ENCODE data around the gene LRRC71.

The LRRC71 gene

GRCh38 chr1:156884560-156885184, 35.8 kb upstream of the LRRC71 start:
- TF ChIP-seq CTCF (conservative IDR thresholded peaks at IDR 0.05; ENCODE audit: low read depth, low read length): no peak
- DNase-seq (ENCODE audit: low read depth): no peak
- no peak overlapping the region for H3K4me3 ChIP-seq (ENCODE audit: low read depth, low read length)

GRCh38 chr1:156885314-156885713, 35.1 kb upstream of the LRRC71 start:
- peak; percentile 52 for DNase-seq (ENCODE audit: low read depth)
- TF ChIP-seq CTCF (conservative IDR thresholded peaks at IDR 0.05; ENCODE audit: low read depth, low read length): no peak
- no peak overlapping the region for H3K4me3 ChIP-seq (ENCODE audit: low read depth, low read length)

- DNase-seq (ENCODE audit: low read depth): no peak
- H3K4me3 ChIP-seq (ENCODE audit: low read depth, low read length): no peak overlapping the region
- TF ChIP-seq CTCF (conservative IDR thresholded peaks at IDR 0.05; ENCODE audit: low read depth, low read length): no peak
Measured at GRCh38 chr1:156885880-156886355, 34.5 kb upstream of the LRRC71 start.

GRCh38 chr1:156886583-156887281, 33.7 kb upstream of the LRRC71 start:
- no peak for TF ChIP-seq CTCF (conservative IDR thresholded peaks at IDR 0.05; ENCODE audit: low read depth, low read length)
- no peak overlapping the region for H3K4me3 ChIP-seq (ENCODE audit: low read depth, low read length)
- no peak for DNase-seq (ENCODE audit: low read depth)

GRCh38 chr1:156887317-156887716, 33.1 kb upstream of the LRRC71 start:
- TF ChIP-seq CTCF (conservative IDR thresholded peaks at IDR 0.05; ENCODE audit: low read depth, low read length): no peak
- DNase-seq (ENCODE audit: low read depth): no peak
- H3K4me3 ChIP-seq (ENCODE audit: low read depth, low read length): no peak overlapping the region

- DNase-seq (ENCODE audit: low read depth): no peak
Measured at GRCh38 chr1:156887734-156888133, 32.7 kb upstream of the LRRC71 start.

More at GRCh38 chr1:156887734-156888133, 32.7 kb upstream of the LRRC71 start:
- H3K4me3 ChIP-seq (ENCODE audit: low read depth, low read length): no peak overlapping the region
- no peak for TF ChIP-seq CTCF (conservative IDR thresholded peaks at IDR 0.05; ENCODE audit: low read depth, low read length)

Measured in choroid plexus epithelial cell (primary cell).